ENCODE measurements around the gene REEP1.
"Not testable (repeated sequence)": the region's sequence is repeated elsewhere in the genome, so short reads cannot be mapped to it uniquely, and the experiment has no call there.

Gene REEP1

DNA sequence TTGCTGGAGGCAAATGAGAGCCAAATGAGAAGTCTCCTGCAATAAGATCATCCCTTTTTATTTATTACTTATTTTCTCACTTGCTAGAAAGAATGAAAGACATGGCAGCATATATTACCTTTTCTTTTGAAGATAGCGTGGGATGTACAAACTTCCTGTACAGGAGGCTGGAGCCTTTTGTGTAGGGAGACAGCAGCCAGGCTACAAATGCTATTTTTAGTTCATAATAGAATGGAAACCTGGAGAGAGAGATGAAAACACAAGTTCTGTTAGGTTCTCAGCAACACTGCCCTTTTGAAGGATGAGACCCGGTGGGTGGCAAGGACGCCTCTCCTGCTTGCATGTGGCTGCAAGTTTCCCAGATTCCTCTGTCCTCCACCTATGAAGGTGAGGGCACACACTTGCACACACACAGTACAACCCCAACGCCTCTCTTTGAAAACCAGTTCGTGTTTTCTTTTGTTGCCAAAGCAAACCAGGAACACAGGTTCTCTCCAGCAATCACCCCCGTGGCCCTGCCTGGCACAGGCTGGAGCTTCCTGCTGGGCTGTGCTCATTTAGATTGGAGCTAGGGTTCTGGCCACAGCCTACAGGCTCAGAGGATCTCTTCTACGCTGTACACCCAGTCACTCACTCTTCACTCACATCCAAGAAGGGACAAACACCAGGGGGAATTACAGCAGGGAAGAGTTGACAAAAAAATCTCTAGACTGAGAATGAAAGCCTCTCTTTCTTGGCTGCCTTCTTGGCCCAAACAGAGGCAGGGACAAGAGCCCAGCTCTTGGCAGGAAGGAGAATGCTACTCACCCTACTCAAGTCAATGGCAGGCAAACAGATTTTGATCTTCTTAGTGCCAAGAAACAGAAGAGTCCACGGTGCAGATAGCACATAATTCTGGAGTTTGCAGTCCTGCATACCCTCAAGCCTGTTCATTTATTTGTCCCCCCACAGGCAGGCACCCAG lies 82.6 kb downstream of the REEP1 start:
- FAIRE-seq (no peak), DNase-seq (ENCODE audit: insufficient read length, low spot score) (no peak)
- TF ChIP-seq TAF1 (IDR thresholded peaks at IDR 0.05; ENCODE audit: low read depth, low read length) (no peak), POLR2A (IDR thresholded peaks at IDR 0.05; ENCODE audit: low read depth, low read length) (no peak), PAX5 (IDR thresholded peaks at IDR 0.05; ENCODE audit: insufficient read depth, low read length, severe bottlenecking) (no peak), POLR2AphosphoS5 (IDR thresholded peaks at IDR 0.05; ENCODE audit: low read depth, low read length) (no peak), POU2F2 (IDR thresholded peaks at IDR 0.05; ENCODE audit: low read depth, low read length) (no peak), SPI1 (IDR thresholded peaks at IDR 0.05; ENCODE audit: low read depth, low read length) (no peak)

DNA sequence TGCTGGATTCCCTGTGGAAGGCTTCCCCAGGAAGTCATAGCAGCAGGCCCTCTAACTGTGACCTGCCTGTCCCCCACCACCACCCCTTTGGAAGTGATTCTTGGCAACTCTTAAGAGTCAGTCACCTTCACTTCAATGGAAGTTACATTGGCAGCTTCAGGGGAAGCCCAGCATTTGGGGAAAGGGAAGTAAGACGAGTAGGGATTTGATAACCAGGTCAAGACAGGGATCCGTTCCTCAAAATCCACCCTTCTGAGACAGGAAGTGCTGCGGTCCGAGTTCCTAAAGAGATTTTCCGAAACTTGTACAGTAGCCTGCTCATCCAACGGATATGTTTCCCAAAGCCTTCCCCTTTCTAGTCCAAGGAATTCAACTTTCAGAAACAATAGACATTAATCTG lies 84.0 kb downstream of the REEP1 start:
- no peak for DNase-seq (ENCODE audit: insufficient read length, low spot score)
- no peak for TF ChIP-seq POLR2A (IDR thresholded peaks at IDR 0.05; ENCODE audit: low read depth, low read length)
- no peak for TF ChIP-seq TAF1 (IDR thresholded peaks at IDR 0.05; ENCODE audit: low read depth, low read length)
- no peak for TF ChIP-seq POLR2AphosphoS5 (IDR thresholded peaks at IDR 0.05; ENCODE audit: low read depth, low read length)
- TF ChIP-seq PAX5 (IDR thresholded peaks at IDR 0.05; ENCODE audit: insufficient read depth, low read length, severe bottlenecking), result no peak
- no peak for TF ChIP-seq POU2F2 (IDR thresholded peaks at IDR 0.05; ENCODE audit: low read depth, low read length)
- no peak for TF ChIP-seq SPI1 (IDR thresholded peaks at IDR 0.05; ENCODE audit: low read depth, low read length)
- no peak for FAIRE-seq

GRCh38 chr2:86251840-86252266 lies 85.6 kb downstream of the REEP1 start:
- DNase-seq (ENCODE audit: insufficient read length, low spot score) (no peak), FAIRE-seq (no peak)
- no peak for TF ChIP-seq TAF1 (IDR thresholded peaks at IDR 0.05; ENCODE audit: low read depth, low read length)

- DNase-seq (ENCODE audit: insufficient read length, low spot score) (no peak), FAIRE-seq (peak; percentile 78)
- TF ChIP-seq POLR2A (IDR thresholded peaks at IDR 0.05; ENCODE audit: low read depth, low read length) (no peak), TAF1 (IDR thresholded peaks at IDR 0.05; ENCODE audit: low read depth, low read length) (no peak), POU2F2 (IDR thresholded peaks at IDR 0.05; ENCODE audit: low read depth, low read length) (peak; percentile 71; the same call in 1 of the 2 replicates), POLR2AphosphoS5 (IDR thresholded peaks at IDR 0.05; ENCODE audit: low read depth, low read length) (0 out of 2 replicates have a peak, but pooled peaks have one; percentile 34), SPI1 (IDR thresholded peaks at IDR 0.05; ENCODE audit: low read depth, low read length) (no peak), PAX5 (IDR thresholded peaks at IDR 0.05; ENCODE audit: insufficient read depth, low read length, severe bottlenecking) (no peak)
These were observed 87.6 kb downstream of the REEP1 start for GRCh38 chr2:86249579-86250391.

DNA sequence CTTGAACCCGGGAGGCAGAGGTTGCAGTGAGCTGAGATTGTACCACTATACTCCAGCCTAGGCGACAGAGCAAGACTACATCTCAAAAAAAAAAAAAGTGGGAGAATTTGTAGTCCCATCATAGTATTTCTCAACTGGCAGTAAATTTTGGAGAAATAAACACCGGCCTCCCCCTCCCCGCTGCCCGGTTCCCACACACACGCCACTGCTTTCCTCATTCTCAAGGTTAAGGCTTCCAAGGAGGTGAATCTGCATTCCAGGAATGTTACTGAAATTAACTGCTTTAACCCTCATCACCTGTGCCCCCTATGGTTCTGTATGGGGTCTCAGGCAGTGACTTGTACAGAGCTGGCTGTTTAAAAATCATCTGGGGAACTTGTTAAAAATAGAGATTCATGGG lies 88.2 kb downstream of the REEP1 start:
- TF ChIP-seq POU2F2 (IDR thresholded peaks at IDR 0.05; ENCODE audit: low read depth, low read length) (no peak), SPI1 (IDR thresholded peaks at IDR 0.05; ENCODE audit: low read depth, low read length) (no peak), TAF1 (IDR thresholded peaks at IDR 0.05; ENCODE audit: low read depth, low read length) (no peak), POLR2A (IDR thresholded peaks at IDR 0.05; ENCODE audit: low read depth, low read length) (no peak), POLR2AphosphoS5 (IDR thresholded peaks at IDR 0.05; ENCODE audit: low read depth, low read length) (no peak), PAX5 (IDR thresholded peaks at IDR 0.05; ENCODE audit: insufficient read depth, low read length, severe bottlenecking) (no peak)
- FAIRE-seq, result no peak
- DNase-seq (ENCODE audit: insufficient read length, low spot score), result no peak

DNA sequence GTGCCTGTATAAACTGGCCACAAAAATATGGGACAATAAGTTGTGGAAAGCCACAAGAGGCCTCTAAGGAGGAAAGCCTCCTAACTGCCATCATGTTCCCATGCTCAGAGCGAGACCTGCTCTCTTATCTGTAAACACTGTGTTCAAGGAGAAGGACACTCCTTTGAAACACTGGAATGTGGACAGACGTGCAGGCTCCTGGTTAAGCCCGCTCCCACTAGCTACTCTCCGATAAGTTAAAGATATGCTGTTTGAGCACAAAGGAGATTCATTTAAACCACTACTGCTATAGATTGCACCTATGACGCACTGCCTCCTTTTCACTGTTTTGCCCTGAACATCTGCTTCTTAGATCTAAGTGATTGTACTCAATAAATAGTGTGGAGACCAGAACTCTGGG lies 92.2 kb downstream of the REEP1 start:
- FAIRE-seq; DNase-seq (ENCODE audit: insufficient read length, low spot score): not testable (repeated sequence)

DNA sequence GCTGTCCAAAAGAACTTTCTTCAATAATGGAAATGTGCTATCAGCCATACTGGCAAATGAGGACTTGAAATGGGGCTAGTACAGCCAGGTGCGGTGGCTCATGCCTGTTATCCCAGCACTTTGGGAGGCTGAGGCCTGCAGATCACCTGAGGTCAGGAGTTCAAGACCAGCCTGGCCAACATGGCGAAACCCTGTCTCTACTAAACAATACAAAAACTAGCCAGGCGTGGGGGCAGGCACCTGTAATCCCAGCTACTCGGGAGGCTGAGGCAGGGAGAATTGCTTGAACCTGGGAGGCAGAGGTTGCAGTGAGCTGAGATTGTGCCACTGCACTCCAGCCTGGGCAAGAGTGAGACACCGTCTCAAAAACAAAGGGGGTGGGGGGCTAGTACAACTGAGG lies 92.6 kb downstream of the REEP1 start:
- not testable (repeated sequence) for DNase-seq (ENCODE audit: insufficient read length, low spot score); FAIRE-seq

DNA sequence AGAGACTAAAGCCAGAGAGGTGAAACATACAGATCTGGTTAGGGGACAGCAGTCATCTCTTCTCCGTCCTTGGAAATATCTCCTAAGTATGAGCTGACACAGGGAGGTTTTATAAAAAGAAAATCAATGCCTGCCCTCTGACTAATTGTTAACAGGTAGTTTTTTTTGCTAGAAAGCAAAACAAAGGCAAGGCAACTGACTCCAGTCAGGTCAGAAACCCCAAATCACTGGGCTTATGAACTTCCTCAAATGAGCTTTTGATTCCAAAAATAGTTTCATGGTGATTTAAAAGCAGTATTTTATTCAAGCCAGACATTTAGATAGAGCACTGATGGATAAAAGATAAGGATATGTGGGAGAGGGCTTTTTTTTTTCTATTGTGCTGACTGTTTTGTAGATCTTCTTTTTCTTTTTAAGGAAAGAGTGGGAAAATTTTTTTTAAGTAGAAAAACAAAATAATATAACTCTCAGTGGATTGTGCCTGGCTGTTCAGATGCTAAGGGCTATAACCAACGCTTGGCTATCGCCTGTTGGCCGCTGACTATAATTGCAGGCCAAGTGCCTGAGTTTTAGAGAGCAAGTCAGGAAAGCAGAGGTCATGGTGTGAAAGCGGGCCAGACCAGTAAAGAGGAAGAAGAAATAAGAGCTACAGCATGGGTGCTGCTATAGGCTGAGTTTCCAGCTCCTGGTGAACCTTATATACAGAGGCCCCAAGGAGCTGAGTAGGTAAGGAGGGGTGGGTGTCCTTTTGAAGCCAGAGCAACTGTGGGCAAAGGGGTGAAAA lies 93.3 kb downstream of the REEP1 start:
- DNase-seq (ENCODE audit: insufficient read length, low spot score), result no peak
- TF ChIP-seq PAX5 (IDR thresholded peaks at IDR 0.05; ENCODE audit: insufficient read depth, low read length, severe bottlenecking) (no peak), POLR2A (IDR thresholded peaks at IDR 0.05; ENCODE audit: low read depth, low read length) (no peak), POU2F2 (IDR thresholded peaks at IDR 0.05; ENCODE audit: low read depth, low read length) (no peak), TAF1 (IDR thresholded peaks at IDR 0.05; ENCODE audit: low read depth, low read length) (no peak), SPI1 (IDR thresholded peaks at IDR 0.05; ENCODE audit: low read depth, low read length) (no peak), POLR2AphosphoS5 (IDR thresholded peaks at IDR 0.05; ENCODE audit: low read depth, low read length) (no peak)
- peak; percentile 59 for FAIRE-seq

GRCh38 chr2:86243272-86243671 lies 94.2 kb downstream of the REEP1 start:
- no peak for DNase-seq (ENCODE audit: insufficient read length, low spot score)
- TF ChIP-seq POLR2A (IDR thresholded peaks at IDR 0.05; ENCODE audit: low read depth, low read length) (no peak), SPI1 (IDR thresholded peaks at IDR 0.05; ENCODE audit: low read depth, low read length) (no peak), PAX5 (IDR thresholded peaks at IDR 0.05; ENCODE audit: insufficient read depth, low read length, severe bottlenecking) (no peak), POU2F2 (IDR thresholded peaks at IDR 0.05; ENCODE audit: low read depth, low read length) (no peak), TAF1 (IDR thresholded peaks at IDR 0.05; ENCODE audit: low read depth, low read length) (no peak), POLR2AphosphoS5 (IDR thresholded peaks at IDR 0.05; ENCODE audit: low read depth, low read length) (no peak)
- no peak for FAIRE-seq
